Measurements from ENCODE around the gene PLEKHA5.

Gene PLEKHA5

DNA sequence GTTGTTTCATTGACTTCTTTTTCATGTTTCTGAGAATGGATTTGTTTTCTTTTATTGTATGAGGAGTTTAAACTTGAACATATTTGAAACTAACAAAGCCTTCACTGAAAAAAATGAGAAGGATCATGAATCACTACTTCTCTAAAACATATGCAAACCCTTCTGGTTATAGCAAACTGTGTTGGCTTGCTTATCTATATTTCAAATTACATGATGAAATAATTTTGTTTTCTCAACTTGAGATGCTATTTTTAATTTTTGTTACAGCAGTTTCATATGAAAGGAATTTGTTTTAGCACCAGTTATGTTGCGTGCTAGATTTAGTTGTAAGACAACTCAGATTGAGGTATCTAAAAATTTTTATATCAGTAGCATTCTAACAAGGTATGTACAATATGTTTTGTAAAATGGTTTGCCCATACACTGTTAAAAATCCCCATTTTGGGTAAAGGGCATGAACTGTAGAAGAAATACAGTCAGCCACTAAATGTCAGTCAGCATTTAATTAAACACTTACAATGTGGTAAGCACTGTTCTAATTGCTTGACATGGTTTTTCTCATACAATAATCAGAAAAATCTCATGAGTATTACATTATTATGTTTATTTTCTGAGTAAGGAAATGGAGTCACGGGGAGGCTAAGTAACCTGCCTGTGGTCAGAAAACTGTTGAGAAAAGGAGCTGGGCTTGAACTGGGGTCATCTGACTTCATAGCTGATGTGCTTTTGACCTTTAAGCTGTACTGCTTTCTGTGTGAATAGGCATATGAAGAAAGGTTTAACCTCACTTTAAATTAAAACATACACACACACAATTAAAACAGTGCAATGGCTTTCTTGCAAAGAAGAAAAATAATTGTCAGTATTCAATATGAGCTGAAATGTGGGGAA, 105.7 kb downstream of the PLEKHA5 start:
- DNase-seq = no peak

DNA sequence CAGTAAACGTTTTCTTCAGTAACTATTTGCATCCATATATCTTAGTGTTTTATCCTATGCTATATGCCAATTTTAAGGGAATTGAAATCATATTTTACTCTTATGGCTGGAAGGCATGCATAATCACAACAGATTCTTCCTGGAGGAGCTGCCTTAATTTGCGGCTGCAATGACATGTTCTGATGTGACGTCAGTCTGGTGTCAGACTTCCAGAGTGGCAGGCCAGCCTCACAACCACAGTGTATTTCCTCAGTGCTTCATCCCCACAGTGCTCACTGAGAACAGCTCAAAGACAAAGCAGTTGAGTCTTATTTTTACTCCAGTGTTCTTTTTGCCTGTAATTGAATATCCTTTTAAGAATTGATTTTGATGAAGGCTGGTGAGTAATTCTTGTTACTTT, 107.1 kb downstream of the PLEKHA5 start:
- no peak for DNase-seq

DNA sequence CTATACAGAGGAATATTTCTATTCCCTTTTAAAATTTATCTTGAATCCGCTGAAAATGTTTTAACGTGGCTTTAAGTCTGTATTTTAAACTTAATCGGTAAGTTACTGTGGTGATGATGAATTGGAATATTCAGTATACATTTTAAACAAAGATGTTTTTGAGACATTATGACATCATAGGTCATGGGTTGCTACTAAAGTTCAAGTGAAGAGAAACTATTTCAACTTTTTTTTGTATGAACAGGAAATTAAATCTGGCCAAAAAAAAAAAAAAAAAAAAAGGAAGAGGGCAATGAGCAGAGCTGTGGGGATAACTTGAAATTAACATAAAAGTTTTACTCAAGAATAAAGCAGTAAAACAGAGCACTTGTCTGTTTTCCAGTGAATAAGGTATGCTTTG, 109.0 kb downstream of the PLEKHA5 start:
- DNase-seq = no peak

DNA sequence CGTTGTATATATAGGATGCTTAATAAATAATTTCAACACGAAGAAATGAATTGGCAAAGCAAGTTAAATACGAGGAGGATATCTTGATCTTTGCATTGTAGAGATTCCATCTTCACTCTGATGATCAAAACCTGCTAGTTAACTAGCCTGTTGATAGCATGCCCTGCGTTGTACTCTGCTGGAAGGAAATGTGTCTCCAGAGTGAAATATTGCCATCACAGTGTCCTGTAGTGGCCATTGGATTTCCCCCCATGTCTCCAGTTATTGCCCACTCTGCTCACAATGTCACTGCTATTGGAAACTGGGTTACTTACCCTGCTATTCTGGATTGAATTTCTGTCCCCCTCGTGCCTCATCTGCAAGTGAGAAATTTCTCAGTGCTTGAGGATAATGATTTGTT, 109.6 kb downstream of the PLEKHA5 start:
- DNase-seq = no peak

DNA sequence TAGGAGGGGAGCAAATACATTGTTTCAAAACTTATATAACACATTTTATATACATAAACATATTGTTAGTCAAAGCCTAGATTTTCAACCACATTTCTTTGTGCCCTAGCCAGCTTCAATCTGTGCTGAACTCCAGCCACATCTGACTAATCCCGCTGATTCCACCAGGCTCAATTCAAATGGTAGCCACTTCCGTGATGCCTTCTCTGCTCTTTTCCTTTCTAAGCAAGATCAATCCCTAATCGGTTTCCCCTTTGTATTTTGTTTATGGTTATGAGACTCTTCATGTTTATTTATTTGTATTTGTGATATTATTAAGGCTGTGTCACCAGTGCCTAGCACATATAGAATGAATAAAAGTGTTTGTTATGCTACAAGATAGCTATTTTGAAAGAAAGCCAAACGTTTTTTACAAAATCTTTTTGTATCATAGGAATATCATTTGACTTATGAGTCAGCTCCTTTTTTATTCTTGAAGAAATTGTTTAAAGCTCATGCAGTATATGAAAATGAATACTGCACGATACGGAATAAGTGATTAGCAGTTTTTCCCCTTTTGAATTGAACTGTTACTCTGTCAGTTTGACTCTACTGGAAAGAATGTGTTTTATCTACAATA, 110.2 kb downstream of the PLEKHA5 start:
- no peak for DNase-seq

DNA sequence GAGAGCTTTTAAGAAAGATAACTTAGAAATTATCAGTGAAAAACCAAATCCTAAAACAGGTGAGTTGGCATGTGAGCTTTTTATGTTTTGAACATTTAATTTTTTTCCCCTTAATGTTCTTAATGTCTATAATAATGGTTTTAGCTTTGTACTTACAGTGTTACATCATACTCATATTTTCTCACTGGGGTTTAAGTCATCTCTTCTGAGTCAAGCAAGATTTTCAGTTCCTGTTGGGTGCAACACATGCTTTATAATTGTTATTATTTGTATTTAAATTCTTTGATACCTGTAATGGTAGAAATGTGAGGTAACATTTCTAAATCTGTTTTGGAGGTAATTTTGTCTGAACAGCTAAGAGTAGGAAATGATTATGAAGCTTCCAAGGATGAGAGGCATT, 113.0 kb downstream of the PLEKHA5 start:
- no peak for DNase-seq

DNA sequence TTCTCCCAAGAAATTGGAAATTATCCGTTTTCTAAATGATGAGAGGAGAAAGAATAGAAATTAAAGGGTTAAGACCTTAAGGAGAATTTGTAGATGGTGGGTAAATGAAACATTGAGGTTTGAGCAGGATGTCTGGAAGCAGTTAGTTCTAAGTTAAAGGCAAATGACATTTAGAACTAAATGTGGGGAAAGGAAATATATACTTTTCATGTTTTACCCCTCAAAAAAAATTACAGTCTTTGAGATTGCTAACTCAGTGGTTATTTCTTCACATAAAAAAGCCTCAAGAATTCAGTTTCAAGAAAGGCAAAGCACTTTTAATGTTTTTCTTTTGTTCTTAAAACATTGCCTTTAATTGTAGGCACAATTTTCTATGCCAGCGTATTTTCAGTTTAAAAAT, 114.0 kb downstream of the PLEKHA5 start:
- no peak for DNase-seq

DNA sequence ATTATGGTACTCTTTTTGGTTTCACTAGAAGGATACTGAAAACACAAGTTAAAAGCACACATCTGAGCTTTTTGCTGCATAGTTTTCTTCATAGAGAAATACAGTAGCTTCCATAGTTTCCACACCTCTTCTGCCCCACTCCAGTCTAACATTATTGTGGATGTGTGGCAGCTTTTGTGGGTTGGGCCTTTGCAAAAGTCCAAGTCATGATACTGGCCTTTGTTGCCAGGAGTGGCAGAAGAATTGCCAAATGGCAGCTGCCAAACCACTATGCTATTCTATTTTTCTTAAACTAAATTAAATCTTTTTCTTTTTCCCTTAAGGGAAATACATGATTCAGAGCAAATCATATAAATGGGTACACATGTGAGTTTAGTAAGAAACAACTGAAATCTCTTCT, 114.8 kb downstream of the PLEKHA5 start:
- DNase-seq = no peak

DNA sequence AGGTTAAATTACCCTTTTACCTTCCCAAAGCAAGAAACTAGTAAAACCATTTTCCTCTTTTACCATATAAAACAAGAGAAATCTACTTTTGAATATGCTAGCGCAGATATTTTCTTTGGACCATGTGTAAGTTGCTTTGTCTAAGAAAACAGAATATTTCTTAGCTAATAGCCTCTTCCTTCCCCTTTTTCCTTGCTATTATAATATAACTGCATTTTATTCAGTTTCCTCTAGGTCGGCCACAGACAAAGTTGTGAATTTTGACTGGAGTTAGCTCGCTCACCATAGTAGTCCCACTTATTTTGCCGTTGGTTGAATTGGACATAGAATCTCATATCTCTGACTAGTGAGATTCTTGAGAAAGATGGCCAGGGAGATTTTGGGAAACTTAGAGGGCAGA, 115.6 kb downstream of the PLEKHA5 start:
- DNase-seq = no peak

DNA sequence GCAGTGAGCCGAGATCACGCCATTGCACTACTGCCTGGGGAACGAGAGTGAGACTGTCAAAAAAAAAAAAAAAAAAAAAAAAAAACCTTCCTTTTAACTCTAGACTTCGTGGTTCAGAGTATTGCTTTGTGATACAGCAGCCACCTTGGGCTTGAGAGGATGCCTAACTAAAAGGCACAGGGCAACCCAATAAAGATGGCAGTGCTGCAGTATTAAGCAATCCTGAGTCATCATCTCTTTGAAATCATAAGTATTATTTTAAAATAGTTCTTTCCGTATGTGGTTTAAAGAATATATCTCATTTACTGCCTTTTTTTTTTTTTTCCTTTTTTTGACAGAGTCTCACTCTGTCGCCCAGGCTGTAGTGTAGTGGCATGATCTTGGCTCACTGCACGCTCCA, 116.1 kb downstream of the PLEKHA5 start:
- DNase-seq = no peak

DNA sequence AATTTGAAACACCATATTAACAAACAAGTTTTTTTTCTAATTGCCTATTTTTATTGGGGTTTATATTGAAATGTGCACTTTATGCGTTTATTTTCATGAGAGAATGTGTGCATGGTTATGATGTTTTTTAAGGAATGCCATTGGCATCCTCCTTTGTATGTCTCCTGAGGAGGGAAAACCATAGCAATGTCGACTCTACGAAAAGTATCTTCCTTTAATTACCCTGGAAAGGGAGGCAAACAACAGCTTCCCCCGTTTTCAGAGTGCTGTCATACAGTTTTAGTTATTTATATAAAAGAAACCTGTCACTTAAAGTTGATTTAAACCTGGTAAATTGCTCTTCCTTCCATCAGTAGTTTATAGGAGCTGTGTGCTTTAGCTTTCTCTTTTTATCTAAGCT, 117.4 kb downstream of the PLEKHA5 start:
- no peak for DNase-seq

DNA sequence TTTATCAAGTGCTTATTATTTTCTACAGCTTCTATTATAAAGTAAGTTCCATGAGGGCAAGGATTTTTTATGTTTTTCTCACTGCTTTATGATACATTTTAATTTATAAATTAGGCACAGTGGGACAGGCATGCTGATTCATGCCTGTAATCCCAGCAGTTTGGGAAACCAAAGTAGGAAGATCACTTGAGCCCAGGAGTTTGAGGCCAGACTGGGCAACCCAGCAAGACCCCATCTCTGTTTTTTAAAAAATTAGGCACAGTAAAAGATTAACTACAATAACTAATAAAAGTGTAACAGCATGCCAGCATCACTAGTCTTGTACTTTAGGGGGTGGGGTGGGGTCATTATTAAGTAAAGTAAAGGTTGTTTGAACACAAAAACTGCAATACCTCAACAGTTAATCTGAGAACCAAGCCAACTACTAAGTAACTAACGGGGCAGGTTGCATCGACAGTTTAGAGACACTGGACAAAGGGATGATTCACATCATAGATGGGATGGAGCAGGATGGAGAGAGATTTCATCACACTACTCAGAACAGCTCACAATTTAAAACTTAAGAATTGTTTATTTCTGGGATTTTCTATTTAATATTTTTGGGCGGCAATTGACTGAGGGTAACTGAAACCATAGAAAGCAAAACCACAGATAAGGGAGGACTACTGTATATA, 119.5 kb downstream of the PLEKHA5 start:
- DNase-seq = no peak

DNA sequence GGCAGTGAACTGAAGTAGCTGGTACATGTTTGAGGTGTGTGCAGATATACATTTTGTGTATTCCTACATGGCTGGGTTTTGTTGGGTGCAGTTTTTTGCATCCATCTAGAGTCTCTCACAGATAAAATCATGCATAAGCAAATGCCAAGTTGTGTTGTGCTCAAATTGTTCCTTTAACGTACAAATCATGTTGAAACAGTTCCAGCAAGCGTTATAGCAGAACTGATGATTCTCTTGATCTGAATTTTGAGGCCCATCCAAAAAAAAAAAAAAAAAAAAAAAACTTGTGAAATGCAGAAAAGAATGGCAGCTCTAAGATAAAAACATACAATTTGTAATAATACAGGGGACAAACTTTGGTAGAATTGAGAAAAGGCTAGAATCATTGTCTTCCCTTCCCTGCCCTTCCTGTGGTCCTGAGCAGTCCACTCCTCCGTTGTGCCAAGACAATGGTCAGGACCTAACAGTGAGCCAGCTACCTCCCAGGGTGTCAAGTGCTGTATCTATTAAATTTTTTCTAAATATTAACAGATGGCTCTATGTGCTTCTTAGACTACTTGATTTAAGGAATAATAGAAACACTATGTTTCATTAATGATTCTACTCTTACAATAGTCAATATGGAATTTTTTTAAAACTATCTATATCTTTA, 122.1 kb downstream of the PLEKHA5 start:
- DNase-seq = no peak

DNA sequence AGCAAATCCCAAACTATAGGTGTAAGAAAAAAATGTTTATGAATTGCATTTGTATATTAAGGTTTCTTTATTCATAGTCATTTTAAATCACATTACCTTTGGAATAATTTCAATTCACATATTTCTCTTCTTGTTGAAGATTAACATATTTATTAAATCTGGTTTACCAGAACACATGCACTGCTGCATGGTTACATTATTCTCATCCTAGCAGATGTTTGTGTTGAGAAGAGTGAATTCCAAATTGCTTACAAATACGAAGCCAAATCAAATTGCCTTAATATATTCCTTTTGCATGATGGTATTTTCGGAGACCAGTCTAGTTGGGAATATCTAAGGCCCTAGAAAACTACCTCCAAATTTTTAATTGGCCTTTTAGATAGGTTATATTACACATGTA, 130.6 kb downstream of the PLEKHA5 start:
- no peak for DNase-seq

DNA sequence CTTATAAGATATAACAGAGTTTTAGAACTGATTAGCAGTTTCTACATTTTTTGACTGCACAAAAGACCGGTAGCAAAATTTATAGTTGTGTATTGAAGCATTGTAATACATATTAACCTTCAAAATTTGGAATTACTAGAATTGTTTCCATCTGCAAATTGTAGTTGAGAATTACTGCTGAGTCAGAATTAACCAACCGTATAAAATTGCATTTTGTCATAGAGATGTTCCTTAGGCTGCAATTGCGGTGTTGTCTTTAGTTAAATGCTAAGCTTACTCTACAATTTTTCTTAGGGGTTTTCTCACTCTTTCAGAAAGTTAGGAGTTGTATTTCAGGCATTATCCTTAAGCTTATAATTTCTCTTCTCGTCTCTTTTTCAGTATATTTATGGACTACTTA, 132.2 kb downstream of the PLEKHA5 start:
- no peak for DNase-seq

DNA sequence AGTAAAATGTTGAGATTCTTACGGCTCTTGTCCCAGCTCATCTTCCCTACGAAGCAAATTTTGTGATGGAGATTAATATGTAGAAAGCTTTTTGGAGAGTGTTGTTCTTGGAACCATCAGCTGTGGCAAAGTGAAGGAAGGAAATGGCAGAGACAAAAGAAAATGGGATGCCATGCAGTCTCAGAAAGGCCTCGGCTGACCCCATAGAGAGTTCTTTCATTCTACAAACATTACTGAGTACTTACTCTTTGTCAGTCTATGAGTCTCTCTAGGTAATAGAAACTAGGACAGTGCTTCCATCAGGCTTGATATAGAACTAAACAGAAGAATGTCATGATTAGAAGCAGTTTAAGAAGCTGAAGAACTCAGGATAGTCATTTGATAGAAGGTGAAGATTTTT, 134.1 kb downstream of the PLEKHA5 start:
- peak; percentile 29 for DNase-seq

DNA sequence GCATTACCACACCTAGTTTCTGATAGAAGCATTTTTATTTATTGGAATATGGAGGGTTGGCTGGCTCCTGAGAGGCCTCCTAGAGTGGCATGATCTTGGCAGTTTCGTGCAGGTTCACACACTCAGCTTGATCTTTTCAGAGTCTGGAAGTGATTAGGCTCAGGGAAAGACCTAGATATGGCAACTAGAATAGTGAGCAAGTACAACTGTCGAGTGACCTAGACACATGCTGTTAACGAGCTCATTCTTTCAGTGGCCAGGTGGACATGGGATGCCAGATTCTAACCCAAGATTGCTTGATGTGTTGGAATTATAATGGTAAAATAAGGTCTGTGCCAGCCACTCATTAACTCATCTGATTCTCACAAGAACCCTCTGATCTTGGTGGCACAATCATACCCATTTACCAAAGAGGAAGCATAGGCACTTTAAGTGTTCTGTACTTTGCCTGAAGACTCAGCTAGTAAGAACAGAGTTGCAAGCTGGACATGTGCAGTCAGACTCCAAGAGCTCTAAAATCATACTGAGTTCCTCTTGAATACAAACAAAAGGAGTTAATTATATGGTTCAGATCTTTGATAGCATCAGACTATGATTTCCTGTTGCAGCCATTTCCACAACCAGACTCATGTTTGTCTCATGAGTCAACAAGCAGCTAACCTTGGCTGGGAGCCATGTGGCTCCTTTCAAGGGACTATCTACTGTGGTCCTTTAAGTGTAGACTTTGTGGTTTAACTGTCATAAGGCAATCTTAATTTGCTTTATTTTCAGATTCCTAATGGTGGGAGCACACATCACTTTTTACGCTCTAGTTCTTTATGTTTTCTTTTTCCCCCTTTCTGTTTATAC, 144.2 kb downstream of the PLEKHA5 start:
- peak; percentile 93 for DNase-seq

DNA sequence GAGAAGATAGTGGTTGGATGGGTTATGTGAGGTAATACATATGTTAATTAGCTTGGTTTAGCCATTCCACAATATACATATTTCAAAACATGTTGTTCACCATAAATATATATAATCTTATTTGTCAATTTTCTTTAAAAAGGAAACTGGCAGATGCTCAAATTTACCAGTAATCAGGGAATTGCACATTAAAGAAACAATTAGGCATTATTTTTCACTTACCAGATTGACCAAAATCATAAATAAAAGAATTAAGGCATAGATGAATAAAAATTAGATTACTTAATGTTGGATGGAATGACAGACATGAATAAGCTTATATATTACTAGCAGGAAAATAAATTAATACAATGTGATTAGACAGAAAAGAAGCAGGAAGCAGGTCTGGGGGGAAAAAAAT, 147.2 kb downstream of the PLEKHA5 start:
- no peak for DNase-seq

DNA sequence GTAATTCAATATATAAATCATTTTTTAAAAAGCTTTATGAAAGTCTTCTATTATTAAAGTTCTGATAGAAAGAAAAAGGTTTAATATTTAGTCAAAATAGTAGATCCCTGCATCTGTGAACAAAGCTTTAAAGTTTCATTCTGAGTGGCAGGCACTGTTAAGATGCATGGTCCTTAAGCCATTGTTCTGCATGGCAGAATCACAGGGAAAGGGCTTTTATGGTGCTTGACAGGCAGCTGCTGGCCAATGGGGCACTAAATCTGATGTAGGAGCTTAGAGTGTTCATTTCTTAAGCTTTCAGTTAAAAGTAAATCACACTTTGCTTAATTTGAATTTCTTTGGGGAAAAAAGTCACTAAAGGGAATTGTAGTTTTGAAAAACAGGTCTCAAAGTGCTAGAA, 148.2 kb downstream of the PLEKHA5 start:
- DNase-seq = no peak

DNA sequence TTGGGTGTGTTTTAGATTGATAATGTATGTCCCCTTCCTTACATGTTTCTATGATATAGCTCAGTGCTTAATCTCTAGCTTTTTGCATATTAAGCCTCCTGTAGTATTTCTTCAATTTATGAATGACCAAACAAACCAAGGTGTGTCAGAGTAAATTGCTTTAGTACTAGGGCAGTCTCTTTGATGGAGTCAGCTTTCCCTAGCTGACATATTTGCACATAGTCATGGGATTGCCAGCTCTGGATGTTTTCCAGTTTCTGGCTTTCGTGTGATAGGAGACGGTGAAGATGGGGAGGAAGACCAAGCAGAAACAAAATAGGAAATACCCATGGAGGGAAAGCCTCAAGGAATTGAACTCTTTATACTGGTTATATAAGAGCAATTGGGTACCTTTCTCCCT, 148.9 kb downstream of the PLEKHA5 start:
- no peak for DNase-seq

DNA sequence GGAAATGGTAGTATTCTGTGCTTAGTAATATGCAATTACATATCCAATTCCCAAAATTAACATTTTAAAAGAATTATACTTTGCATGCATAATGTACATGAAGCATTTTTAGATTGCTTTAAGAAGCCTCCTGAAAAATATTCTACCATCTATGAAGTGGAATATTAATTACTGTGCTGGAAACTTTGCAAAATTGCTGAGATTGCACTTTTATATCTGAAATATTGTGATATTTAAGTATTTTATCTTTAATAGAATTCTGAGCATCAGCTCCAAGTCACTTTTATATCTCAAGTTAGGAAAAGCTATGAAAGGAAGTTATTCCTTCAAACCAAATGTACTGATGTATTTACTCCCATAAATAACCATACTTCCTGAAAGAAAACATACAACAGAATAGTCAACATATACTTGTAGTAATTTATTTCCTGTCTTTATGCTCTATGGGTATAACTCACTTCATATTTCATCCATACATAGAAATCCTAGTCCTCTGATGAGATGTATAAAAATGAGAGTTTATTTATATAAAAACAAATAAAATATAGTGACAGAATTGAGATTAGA, 152.7 kb downstream of the PLEKHA5 start:
- DNase-seq = no peak

DNA sequence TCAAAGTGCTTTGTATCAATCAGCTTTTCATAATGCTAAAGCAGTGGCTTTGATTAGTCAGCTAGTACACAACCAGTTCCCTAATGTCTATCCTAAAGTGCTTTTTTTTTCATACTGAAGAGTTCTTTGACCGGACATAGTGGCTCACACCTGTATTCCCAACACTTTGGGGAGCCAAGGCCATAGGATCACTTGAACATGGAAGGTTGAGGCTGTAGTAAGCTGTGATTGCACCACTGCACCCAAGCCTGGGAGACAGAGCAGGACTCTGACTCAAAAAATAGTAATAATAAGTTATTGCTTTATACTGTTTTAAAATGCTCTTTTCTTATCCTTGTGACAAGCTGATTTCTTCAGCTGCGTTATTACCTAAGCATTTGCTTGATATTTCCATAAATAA, 155.1 kb downstream of the PLEKHA5 start:
- no peak for DNase-seq
